ENCODE measurements around the gene NOTO.
"Not testable (repeated sequence)": the region's sequence is repeated elsewhere in the genome, so short reads cannot be mapped to it uniquely, and the experiment has no call there.

NOTO gene, protein sequence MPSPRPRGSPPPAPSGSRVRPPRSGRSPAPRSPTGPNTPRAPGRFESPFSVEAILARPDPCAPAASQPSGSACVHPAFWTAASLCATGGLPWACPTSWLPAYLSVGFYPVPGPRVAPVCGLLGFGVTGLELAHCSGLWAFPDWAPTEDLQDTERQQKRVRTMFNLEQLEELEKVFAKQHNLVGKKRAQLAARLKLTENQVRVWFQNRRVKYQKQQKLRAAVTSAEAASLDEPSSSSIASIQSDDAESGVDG

DNA sequence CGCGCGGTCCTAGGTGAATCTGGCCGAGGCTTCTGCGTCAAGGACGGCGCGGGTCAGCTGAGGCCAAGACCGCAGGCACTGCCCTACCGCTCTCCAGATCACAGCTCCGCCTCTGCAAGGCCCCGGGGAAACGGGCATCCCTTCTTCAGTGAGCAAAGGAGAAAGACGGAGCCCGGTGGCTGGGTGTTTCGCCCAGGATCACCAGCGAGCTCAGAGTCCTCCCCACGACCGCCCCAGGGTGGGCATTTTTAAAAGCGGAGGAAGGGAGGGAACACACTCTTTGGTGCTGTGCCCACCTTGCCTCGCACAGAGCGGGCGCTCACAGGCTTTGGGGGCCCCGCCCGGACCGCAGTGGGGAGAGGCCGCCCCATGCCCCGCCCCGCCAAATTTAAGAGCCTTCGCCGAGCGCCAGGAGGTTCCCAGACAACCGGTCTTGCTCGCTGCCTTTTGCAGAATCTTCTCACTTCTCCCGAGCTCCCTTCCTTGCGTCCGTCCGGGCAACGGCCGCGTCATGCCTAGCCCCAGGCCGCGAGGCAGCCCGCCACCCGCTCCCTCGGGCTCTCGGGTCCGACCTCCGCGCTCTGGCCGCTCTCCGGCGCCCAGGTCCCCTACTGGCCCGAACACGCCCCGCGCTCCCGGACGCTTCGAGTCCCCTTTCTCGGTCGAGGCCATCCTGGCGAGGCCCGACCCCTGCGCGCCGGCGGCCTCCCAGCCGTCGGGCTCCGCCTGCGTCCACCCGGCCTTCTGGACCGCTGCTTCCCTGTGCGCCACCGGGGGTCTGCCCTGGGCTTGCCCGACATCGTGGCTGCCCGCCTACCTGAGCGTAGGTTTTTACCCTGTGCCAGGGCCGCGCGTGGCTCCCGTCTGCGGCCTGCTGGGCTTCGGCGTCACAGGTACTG is at the start of gene NOTO:
TSS of gene NOTO (plus strand) at position 419 of the 899 bp plus-strand sequence. CDS start at position 512, 93 bp downstream.
- DNase-seq (ENCODE audit: low read depth, low spot score) = no peak

DNA sequence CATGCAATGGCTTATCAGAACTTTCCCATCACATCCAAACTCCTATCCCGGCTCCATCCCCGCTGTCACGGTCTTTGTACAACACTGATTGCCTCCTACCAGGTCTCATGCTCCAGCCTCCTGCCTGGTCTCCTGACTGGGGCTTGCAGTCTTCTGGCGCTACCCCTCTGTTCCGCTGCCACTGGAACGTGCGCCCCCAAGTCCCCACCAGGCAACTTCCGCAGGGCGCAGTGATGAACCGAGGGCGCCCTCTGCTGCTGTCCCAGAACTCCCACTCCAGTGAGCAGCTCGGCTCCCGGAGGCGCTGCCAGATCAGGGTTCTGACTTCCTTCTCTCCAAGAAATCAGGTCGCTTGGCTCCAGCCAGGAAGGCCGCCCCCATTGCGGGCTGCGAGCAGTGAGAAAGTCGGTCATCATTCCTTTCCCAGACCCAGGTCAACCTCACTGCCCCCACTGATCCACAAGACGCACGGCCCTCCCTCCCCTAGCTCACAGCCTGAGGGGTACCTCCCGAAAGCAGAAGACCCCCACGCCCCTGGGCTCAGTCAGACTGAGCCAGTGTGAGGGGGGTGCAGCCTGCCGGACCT is 45.7 kb upstream of the NOTO start:
- DNase-seq (ENCODE audit: low read depth, low spot score) = no peak

GRCh38 chr2:73162856-73163391 is 39.5 kb upstream of the NOTO start:
- no peak for DNase-seq (ENCODE audit: low read depth, low spot score)

DNA sequence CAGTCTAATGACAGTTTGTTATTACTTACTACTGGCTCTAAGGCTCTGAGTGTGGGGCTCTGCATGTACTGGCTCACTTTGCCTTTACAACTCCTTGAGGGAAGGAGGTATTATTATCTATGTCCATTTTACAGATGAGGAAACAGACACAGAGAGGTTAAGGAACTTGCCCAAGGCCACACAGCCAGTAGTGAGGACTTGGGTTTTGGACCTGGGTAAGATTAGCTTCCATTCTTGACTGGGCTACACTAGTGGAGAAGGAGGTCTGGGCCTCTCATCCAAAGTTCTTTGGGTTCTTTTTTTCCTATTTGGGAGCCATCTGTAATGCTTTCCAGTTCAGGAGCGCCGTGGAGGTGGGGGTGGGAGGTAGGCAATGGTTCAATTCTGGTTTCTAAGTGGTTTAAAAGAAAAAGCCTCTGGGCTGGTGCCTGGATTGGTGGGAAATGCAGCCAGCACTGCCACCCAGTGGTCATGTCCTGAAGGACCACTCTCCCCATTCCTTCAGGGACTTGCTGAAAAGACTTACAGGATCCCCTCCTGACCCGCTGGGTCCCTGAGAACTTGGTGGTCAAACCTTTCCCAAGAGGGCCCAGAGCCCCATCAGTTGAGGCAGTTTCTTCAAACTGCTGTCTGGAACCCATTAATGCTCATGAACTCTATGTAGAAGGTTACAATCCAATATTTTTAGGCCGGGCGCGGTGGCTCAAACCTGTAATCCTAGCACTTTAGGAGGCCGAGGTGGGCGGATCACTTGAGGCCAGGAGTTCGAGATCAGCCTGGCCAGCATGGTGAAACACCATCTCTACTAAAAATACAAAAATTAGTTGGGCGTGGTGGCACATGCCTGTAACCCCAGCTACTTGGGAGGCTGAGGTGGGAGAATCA is 38.6 kb upstream of the NOTO start:
- no peak for DNase-seq (ENCODE audit: low read depth, low spot score)

DNA sequence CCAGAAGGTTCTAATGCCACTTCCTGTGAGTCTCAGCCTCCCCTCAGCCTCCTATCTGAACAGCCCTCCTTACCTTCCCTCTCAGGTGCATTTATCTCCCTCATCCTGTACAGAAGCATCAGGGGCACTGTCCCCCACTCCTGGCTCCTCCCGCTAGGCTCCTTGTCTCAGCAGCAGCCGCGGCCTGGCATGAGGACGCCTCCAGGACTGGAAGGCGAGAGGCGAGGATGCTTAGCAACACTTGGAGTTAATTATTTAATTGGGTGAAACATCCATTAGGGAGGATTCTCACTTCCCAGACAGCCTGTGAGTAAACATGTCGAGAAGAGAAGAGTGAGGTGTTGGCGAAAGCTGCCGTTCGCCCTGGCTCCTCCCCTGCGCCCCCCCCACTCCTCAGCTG is 36.4 kb upstream of the NOTO start:
- DNase-seq (ENCODE audit: low read depth, low spot score) = not testable (repeated sequence)

GRCh38 chr2:73166813-73167212 is 35.6 kb upstream of the NOTO start:
- not testable (repeated sequence) for DNase-seq (ENCODE audit: low read depth, low spot score)

DNA sequence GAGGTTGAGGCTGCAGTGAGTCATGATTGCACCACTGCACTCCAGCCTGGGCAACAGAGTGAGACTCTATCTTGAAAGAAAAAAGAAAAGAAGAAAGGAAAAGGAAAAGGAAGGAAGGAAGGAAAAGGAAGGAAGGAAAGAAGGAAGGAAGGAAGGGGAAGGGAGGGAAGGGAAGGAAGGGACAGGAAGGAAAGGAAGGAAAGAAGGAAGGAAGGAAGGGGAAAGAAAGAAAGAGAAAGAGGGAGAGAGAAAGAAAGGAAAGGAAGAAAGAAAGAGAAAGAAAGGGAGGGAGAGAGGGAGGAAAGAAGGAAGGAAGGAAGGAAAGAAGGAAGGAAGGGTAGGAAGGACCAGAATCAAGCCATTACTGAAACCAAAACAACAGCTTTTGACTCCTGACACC is 34.0 kb upstream of the NOTO start:
- not testable (repeated sequence) for DNase-seq (ENCODE audit: low read depth, low spot score)

- DNase-seq (ENCODE audit: low read depth, low spot score) = not testable (repeated sequence)
These were observed 32.0 kb upstream of the NOTO start for GRCh38 chr2:73170341-73170740.

DNA sequence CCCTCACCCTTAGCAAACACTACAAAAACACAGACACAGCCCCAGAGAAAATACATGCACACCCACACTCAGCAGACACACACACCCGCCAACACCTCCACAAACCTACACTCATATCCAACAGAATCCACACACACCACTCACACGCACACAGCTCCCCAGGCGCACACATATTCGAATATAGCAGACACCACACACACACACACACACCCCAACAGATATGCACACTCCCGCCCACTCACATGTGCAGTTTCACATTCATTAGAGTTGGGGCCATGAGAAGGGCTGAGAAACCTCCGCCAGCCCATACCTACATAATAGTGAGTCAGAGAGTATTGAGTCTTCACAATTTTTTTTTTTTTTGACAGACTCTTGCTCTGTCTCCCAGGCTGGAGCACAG is 29.4 kb upstream of the NOTO start:
- no peak for DNase-seq (ENCODE audit: low read depth, low spot score)

- DNase-seq (ENCODE audit: low read depth, low spot score) = no peak
These were observed 28.6 kb upstream of the NOTO start for GRCh38 chr2:73173781-73174180.

DNA sequence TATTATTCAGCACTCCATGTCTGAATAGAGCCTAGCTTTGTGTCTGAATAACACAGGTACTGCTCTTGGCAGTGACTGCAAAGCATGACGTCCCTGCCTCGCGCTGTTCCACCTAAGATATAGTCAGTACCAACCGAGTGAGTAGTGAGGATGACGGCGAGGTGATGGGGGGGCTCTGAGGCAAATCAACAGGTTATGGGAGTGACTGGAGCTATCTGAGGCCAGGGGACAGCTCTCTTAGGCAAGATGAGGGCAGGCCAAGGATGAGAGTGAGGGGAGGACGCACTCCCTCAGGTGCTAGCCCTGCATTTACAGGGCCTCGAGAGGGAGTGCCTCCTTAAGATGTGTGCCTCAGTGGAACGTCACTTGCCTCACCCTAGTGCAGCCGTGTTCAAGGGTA is 28.1 kb upstream of the NOTO start:
- no peak for DNase-seq (ENCODE audit: low read depth, low spot score)

- no peak for DNase-seq (ENCODE audit: low read depth, low spot score)
These were observed 27.3 kb upstream of the NOTO start for GRCh38 chr2:73174941-73175662.

- DNase-seq (ENCODE audit: low read depth, low spot score) = no peak
These were observed 26.6 kb upstream of the NOTO start for GRCh38 chr2:73175663-73176204.

- DNase-seq (ENCODE audit: low read depth, low spot score) = no peak
These were observed 26.0 kb upstream of the NOTO start for GRCh38 chr2:73176205-73176880.

DNA sequence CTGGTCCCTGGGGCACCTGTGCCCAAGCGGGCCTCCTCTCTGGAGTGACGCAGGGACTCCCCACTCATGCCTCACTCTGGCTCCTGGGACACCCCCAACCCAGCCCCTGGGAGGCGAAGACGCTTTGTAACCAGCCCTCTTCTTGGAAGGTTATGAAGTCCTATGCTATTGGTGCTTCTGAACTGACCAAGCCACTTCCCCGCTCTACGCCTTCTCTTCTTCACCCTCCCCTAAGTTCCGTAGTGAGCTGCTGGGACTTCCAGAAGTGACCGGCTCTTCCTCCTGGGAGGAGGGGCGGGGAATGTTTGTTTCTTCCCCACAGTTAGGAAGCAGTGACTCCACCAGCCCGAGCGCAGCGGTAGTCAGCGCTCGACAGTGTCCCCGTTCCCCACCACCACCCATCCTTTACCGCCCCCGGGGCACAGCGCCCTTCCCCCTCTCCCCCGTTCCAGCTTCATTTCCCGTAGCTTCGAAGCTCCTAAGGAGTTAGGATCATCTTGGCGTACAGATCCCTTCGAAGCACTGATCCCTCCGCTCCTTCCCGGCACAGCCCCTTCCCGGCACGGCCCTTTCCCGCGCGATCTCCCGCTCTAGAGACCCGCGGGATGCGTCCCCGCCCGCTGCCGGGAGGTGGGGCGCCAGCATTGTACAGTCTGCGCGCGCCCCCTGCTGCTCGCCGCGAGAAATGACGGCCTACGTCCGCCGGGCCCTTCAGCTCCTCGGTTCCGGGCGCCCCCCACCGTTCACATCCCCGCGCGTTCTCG is 25.3 kb upstream of the NOTO start:
- DNase-seq (ENCODE audit: low read depth, low spot score) = peak; percentile 60

DNA sequence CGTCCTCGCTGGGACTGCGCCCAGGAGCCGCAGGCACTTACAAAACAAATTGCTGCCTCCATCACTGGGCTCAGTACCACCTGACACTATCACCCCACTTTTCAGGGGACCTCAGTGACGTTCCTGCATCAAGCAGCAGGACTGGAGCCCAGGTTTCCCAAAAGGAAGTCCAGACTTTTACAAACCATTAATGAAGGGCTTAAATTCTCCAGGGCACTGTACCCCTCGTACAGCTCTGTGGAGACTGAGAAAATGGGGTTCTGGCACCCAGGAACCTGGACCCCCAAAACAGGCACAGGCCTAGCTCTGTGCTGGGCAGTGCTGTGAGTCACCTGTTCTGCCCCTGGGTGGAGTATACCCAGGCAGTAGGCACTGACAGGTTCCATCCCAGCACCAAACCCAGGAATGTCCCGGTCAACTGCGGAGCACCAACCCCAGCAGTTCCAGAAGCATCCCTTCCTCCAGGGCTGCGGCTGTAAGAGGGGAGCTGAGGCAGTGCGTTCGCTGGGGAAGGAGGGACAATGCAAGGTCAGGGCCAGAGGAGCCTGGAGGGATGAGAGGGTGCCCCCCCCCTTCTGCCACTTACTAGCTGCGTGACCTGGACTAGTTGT is 24.6 kb upstream of the NOTO start:
- no peak for DNase-seq (ENCODE audit: low read depth, low spot score)

- DNase-seq (ENCODE audit: low read depth, low spot score) = no peak
These were observed 16.4 kb upstream of the NOTO start for GRCh38 chr2:73185965-73186364.

GRCh38 chr2:73187549-73187948 is 14.8 kb upstream of the NOTO start:
- DNase-seq (ENCODE audit: low read depth, low spot score) = no peak

GRCh38 chr2:73197579-73197978 is 4.8 kb upstream of the NOTO start:
- no peak for DNase-seq (ENCODE audit: low read depth, low spot score)
